LHCN-M2 (cell line): Measurements from ENCODE around the gene APOD. TPM values are rescaled to one million over a fixed set of nuclear protein-coding genes. Genes with fewer than 3 reads are reported as not detected.
"Not testable (repeated sequence)": the region's sequence is repeated elsewhere in the genome, so short reads cannot be mapped to it uniquely, and the experiment has no call there.

Experiments
- DNase-seq: peaks from one replicate; pipeline ENCODE4 v3.0.0-alpha.2; 2012; ENCODE audit warnings: low read depth
- total RNA-seq: library from RNA; depleted of rRNA; stranded (reverse); fragments of >200 nt; gene quantifications from 2 replicates; pipeline ENCODE4 v1.2.3, GENCODE V29; 2014

Gene APOD
- total RNA-seq, 1 experiment from 2014 or later: 2.8 TPM

DNA sequence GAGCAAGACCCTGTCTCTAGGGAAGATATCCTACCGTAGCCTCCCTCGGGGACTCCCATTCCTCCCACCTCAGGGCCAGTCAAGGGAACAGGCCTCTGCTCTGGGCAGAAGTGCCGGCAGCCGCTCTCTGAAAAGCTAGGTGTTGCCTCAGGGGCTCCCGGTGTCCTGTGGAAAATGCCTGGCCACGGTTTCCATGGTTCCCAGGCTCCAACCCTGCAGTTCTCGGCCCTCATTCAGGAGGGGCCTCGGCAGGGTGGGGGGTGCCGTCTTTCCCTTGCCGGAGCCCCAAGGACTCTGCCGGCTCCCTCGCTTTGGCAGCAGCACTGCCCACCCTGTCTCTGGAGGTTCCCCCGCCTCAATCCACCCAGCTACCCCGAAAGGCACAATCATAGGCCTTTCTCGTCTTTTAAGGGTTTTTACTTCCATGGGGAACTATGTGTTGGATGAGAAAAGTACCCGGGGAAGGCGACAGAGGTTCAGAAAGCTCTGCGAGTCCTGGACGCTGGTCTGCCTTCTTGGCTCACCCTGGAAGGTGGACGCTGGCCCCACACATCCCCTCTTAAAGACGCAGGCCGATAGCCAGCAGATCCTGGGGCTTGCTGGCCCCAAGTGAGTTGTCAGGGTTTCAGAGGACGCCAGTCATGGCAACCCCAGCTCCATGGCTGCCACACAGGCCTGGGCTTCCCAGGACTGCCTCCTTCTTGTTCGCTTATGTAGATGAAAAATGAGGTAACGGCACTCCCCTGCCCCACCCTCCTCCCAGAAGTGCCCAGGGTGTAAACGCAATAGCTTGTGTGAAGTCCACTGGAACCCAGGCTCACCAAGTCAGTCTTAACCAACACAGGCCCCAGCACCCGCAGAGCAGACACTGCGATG lies 34.3 kb upstream of the APOD start:
- DNase-seq: not testable (repeated sequence)

DNA sequence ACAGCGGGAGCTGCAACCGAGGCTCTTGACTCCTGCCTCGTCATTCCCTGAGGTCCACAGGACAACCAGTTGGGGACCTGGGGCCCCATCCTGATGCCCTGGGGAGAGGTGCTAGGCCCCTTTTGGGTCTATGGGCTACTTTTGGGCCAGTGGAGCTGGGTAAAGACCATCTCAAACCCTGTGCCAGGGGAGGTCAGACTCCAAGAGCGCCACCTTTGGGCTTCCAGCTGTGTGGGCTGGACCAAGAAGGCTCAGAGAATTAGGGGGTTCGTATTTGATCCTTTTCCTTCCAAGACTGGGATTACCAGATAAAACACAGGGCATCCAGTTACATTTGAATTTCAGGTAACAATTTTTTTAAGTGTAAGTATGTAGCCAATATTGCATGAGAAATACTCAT lies 33.4 kb upstream of the APOD start:
- DNase-seq: not testable (repeated sequence)

DNA sequence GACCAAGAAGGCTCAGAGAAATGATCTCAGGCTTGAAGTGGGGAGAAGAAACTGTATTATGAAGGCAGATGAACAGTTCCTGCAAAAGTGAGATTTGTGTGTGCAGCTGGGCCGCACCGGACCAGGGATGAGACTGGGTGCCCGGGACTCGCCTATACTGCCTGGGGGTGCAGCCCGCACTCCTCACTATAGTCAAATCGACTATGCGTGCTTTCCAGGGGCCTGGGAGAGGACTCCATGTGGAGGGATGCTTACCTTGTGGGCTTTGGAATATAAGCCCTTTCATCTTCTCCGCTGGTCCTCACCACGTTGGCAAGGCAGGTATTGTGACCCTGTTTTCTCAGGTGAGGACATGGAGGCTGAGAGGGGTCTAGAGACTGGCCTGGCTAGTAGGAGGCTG lies 32.9 kb upstream of the APOD start:
- DNase-seq: no peak

- not testable (repeated sequence) for DNase-seq
Observed at GRCh38 chr3:195615952-195616537, 32.3 kb upstream of the APOD start.

- DNase-seq: not testable (repeated sequence)
Observed at GRCh38 chr3:195614672-195615504, 31.1 kb upstream of the APOD start.

GRCh38 chr3:195613468-195614069 lies 29.8 kb upstream of the APOD start:
- DNase-seq: peak; percentile 3

DNA sequence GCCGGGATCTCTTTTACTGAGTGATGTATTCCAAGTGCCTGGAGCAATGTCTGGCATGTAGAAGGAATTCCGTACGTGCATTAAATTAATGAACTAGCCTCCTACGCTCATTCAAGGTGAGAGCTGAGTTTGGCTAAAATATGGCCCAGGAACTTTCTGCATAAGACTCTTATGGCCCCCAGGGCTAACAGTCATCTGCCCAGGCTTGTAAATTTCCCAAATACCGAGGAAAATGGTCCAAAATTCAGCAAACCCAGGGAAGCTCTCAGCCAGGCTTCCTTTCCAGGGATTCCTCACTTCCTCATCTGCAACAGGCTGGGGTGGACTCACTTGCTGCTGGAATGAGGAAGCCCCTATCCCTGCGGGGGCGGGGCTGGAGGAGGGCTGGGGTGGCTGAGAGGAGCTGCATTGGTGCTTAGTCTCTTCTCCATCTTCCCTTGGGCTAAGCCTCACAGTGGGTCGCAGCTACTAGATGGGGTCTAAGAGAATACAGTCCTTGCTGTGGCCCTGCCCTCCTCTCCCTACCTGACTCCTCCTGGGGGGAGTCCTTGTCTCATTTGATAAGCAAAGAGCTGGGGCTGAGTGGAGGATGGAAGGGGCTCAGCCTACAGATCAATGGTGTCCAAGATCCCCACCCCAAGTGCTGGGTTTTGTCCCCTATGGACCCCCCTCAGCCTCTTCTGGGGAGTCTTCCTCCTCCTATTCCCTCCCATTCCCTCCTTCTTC lies 28.5 kb upstream of the APOD start:
- no peak for DNase-seq

DNA sequence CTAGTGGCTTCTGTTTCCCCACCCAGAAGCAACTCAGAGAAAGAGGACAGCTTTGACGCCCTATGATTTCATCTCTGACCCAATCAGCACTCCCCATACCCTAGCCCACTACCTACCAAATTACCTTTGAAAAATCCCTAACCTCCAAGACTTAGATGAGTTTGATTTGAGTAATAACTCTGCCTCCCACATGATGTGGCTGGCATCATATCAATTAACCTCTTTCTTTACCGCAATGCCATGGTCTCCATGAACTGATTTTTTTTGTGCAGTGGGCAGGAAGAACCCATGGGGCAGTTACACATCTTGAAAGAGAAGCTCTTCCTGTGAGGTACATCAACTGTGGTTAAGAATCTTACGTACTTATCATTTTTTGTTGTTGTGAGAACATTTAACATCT lies 25.5 kb upstream of the APOD start:
- no peak for DNase-seq

DNA sequence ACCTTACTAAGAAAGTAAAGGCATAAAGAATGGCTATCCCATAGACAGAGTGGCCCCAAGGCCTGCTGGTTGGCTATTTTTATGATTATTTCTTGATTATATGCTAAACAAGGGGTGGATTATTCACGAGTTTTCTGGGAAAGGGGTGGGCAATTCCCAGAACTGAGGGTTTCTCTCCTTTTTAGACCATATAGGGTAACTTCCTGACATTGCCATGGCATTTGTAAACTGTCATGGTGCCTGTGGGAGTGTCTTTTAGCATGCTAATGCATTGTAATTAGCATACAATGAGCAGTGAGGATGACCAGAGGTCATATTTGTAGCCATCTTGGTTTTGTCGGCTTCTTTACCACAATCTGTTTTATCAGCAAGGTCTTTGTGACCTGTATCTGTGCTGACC lies 18.0 kb upstream of the APOD start:
- DNase-seq: not testable (repeated sequence)

DNA sequence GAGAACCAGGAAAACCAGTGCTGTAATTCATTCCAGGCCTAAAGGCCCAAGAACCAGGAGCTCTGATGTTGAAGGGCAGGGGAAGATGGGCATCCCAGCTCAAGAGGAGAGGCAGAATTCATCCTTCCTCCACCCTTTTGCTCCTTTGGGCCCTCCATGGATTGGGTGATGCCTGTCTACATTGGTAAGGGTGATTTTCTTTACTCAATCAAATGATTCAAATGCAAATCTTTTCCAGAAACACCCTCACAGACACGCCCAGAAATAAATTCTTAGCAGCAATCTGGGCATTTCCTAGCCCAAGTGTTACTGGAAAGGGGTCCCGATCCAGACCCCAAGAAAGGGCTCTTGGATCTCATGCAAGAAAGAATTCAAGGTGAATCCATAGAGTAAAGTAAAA lies 17.6 kb upstream of the APOD start:
- no peak for DNase-seq

- DNase-seq: not testable (repeated sequence)
Observed at GRCh38 chr3:195599926-195600325, 16.2 kb upstream of the APOD start.

GRCh38 chr3:195599516-195599915 lies 15.8 kb upstream of the APOD start:
- not testable (repeated sequence) for DNase-seq

DNA sequence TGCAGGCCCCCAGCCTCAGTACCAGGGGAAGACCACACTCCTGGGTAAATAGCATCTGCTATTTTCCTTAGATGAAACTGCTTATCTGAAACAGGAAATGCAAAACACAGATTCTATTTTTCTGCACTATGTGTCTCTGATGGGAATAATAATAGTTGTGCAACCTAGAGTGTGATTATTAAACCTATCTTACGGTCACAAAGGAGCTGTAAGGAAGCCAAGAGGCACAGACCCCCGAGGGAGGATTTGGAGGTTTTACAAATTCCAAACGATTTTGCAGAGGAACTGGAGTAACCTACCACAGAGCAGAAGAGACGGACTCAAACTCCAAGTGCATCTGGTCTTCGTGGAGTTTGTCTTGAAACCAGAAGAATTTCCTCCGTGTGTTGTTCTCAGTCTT lies 14.1 kb upstream of the APOD start:
- DNase-seq: no peak

GRCh38 chr3:195597229-195597628 lies 13.5 kb upstream of the APOD start:
- no peak for DNase-seq

DNA sequence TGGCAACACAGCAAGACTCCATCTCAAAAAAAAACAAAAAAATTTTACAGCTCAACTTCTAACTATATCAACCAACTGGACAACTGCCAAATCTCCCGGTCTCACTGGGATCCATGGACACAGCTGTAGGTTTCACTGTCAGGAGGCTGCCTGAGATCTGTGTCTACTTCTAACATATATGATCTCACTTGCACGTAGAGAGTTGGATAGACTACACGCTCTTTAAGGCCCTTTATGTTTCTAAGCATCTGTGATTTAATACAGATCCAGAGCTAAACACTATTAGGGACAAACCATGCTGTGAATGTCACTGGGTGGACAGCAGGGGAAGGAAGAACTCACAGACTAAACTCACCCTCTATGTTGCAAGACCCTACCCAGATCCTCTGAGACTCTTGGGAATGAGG lies 13.0 kb upstream of the APOD start:
- DNase-seq: no peak

DNA sequence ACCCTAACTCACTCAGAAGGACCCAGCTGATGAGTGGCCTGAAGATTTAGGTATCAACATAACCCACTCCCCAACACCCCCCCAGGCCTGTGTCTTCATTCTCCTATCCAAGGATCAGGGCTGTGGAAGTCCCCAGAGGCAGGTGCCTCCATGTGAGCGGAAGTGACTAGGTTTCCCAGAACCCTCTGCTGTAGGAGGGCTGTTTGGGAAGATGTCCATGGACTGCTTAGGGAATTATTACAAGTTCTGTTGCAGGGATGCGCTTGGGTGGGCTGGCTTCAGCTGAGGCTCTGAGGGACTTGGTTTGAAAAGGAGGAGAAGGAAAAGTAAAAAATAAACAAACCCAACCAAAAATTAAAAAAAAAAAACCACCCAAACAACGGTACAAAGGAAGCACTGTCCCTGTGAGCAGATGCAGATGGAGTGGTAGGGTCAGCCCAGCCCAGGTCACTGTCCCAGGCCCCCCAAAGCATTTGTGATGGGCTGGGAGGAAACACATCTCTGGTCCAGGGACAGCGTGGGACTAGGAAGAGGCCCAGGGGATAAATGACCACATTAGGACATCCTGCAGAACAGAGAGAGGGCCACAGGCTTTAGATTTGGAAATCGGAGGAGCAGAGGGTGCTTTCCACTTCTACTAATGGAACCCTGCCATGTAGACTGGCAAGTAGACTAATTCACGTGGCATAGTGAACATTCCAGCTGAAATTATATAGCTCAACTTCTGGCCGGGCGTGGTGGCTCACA lies 12.2 kb upstream of the APOD start:
- no peak for DNase-seq

- no peak for DNase-seq
Observed at GRCh38 chr3:195591852-195592251, 8.1 kb upstream of the APOD start.

DNA sequence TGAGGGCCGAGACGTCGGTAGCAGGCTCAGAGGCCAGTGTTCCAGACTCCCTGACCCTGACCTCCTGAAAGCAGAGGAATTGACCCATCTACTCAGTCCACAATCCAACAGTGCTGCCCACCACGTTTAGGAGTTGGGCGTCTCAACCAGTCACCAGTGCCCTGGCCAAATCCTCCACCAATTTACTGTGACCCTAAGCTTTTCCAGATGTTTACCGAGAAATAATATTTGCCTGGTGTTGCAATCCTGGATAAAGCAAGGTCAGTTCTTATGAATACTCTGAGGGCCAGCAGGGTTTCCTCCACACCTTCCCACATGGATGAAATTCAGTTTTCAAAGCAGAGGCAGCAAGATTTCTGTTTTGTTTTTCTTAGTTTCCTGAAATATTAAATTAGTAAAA lies 7.5 kb upstream of the APOD start:
- no peak for DNase-seq

DNA sequence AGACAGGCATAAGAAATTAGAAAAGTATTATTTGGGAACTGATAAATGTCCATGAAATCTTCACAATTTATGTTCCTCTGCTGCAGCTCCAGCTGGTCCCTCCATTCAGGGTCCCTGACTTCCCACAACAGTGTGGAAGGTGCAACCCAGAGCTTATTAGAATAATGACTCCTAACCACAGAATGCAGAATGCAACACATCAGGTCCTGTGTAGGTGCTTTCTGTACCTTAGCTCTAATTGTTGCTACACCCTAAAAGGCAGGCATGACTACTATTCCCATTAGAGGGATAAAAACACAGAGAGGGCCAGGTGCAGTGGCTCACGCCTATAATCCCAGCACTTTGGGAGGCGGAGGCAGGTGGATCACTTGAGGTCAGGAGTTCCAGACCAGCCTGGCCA lies 6.6 kb upstream of the APOD start:
- not testable (repeated sequence) for DNase-seq

- not testable (repeated sequence) for DNase-seq
Observed at GRCh38 chr3:195589796-195590195, 6.1 kb upstream of the APOD start.
